Measurements from ENCODE around the gene PPRC1.

The PPRC1 gene, protein sequence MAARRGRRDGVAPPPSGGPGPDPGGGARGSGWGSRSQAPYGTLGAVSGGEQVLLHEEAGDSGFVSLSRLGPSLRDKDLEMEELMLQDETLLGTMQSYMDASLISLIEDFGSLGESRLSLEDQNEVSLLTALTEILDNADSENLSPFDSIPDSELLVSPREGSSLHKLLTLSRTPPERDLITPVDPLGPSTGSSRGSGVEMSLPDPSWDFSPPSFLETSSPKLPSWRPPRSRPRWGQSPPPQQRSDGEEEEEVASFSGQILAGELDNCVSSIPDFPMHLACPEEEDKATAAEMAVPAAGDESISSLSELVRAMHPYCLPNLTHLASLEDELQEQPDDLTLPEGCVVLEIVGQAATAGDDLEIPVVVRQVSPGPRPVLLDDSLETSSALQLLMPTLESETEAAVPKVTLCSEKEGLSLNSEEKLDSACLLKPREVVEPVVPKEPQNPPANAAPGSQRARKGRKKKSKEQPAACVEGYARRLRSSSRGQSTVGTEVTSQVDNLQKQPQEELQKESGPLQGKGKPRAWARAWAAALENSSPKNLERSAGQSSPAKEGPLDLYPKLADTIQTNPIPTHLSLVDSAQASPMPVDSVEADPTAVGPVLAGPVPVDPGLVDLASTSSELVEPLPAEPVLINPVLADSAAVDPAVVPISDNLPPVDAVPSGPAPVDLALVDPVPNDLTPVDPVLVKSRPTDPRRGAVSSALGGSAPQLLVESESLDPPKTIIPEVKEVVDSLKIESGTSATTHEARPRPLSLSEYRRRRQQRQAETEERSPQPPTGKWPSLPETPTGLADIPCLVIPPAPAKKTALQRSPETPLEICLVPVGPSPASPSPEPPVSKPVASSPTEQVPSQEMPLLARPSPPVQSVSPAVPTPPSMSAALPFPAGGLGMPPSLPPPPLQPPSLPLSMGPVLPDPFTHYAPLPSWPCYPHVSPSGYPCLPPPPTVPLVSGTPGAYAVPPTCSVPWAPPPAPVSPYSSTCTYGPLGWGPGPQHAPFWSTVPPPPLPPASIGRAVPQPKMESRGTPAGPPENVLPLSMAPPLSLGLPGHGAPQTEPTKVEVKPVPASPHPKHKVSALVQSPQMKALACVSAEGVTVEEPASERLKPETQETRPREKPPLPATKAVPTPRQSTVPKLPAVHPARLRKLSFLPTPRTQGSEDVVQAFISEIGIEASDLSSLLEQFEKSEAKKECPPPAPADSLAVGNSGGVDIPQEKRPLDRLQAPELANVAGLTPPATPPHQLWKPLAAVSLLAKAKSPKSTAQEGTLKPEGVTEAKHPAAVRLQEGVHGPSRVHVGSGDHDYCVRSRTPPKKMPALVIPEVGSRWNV (N-terminal part only)

DNA sequence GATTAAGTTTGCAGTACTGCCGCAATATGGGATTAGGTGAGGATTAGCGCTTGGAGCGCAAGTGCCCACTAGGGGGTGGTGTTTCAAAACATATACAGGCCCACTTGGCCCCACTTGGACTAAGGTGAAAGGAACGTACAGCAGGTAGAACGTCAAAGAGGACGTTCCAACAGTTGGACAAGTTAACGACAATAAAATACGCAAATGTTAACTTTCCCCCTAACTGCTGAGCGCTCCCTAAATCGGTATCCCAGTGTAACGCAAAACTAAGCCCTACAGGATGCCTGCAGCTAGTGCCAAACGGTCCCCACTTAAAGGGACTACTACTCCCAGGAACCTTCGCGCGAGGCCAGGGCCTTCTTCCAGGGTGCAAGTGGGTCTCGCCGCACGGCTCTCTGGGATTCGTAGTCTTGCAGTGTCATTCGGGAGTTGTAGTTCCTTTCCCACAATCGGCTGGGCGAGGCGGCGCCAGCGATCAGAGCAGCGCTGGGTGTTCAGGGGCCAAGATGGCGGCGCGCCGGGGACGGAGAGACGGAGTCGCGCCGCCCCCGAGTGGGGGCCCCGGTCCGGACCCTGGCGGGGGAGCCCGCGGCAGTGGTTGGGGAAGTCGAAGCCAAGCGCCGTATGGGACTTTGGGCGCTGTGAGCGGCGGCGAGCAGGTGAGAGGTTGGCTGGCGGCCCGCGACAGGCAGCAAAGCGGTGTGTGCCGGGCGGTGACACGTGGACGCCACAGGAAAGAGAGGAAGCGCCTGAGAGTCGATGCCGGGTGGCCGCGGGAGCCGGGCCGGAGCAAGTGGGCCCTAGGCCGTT, at the start of gene PPRC1:
Gene PPRC1, plus strand, starts transcription at position 478 of the 810 bp plus-strand sequence. Its CDS starts 29 bp downstream, at position 507.
- DNase-seq, result peak; percentile 95

DNA sequence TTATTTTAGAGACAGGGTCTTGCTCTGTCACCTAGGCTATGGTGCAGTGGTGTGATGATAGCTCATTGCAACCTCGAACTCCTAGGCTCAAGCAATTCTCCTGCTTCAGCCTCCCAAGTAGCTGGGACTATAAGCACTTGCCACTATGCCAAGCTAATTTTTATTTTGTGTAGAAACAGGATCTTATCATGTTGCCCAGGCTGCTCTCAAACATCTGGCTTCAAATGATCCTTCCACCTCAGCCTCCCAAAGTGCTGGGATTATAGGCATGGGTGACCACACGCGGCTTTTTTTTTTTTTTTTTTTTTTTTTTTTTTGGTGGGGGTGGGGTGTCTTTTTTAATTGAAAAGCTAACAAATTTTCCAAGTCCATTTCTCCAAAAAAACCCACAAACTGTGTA, 49.3 kb upstream of the PPRC1 start:
- no peak for DNase-seq

DNA sequence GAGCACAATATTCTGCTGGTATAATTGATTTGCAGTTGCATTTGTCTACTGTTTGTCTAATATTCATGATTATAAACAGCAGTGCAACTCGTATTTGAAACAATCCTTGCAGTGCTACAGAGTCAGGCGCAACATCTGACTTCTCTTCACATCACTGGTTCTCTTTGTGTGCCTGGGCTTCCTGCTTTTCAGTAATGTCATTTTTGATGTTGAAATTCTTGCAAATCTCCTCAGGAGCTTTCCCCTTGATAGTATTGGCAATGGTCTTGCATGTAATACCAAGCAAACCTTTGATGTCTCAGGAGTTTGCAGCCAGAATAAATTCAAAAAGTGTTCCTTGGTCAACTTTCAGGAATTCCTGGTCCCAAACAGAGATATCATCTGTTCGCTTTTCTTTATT, 47.5 kb upstream of the PPRC1 start:
- no peak for DNase-seq

DNA sequence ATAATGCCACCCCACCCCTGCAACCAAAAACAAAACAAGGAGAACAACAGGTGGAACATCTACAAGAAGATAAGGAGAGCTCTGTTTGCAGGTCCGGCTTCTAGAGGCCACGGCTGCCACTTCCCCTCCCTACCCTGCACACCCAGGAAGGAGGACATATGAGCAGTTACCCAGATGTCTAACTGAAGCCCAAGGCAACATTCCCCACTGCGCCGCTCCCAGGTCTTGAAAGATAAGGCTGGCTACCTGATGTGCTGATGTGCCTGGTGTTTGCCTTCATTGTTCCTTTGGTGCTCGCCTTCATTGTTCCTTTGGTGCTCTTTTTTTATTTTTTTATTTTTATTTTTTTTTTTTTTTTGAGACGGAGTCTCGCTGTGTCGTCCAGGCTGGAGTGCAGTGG, 46.6 kb upstream of the PPRC1 start:
- no peak for DNase-seq

DNA sequence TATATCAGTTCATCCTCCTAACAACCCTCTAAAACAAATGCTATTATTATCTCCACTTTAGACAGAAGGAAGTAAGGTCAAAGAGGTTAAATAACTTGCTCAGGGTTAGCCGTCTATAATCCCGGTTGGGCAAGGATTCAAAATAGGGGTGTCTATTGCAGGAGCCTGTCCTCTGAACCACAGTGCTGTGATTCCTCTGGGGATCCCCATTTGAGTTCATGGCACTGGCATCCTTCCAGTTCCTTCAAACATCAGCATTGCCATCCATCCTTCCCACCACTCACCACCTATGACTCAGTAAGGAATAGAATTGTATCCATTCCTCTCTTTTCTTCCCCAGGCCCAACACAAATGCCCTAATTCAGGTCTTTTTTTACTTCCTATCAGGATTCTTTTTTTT, 42.1 kb upstream of the PPRC1 start:
- no peak for DNase-seq

DNA sequence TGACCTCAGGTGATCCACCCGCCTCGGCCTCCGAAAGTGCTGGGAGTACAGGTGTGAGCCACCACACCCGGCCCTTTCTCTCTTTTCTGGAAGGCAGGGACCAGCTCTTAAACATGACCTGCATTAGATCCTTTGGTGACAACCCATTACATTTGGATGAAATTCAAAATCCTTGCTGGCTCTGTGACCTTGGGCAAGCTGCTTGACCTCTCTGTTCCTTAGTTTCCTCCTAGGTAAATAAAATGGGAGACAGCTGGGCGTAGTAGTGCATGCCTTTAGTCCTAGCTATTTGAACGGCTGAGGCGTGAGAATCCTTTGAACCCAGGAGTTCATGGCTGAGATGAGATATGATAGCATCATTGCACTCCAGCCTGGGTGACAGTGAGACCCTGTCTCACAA, 36.4 kb upstream of the PPRC1 start:
- no peak for DNase-seq

DNA sequence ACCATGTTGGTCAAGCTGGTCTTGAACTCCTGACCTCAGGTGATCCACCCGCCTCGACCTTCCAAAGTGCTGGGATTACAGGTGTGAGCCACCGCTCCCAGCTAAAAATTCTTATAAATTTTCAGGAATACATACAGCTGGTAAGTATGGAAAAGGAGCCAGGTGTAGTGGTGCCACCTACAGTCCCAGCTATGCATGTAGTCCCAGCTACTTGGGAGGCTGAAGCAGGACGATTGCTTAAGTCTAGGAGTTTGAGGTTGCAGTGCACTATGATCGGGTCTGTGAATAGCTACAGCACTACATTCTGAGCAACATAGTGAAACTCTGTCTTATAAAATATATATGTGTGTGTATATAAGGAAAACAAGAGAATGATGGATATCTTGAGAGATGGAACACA, 31.7 kb upstream of the PPRC1 start:
- no peak for DNase-seq

DNA sequence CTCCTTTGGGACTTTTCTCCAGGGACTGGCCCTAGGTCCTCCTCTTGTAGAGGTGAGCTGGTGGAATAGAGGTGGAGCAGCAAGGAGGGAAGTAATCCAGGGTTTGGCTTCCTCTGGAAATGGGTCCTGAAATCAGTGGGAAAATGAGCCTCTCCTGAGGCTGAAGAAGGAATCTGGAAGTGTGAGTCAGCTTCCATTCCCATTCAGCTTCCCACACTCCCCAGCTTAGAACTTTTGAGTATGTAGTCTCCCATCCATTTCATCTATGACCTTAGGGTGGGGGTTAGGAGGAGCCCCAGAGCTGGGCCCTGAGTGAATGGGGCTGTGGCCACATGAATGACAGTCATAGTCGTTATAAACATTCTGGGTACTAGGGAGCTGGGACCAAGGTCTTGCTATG, 30.4 kb upstream of the PPRC1 start:
- DNase-seq, result no peak

DNA sequence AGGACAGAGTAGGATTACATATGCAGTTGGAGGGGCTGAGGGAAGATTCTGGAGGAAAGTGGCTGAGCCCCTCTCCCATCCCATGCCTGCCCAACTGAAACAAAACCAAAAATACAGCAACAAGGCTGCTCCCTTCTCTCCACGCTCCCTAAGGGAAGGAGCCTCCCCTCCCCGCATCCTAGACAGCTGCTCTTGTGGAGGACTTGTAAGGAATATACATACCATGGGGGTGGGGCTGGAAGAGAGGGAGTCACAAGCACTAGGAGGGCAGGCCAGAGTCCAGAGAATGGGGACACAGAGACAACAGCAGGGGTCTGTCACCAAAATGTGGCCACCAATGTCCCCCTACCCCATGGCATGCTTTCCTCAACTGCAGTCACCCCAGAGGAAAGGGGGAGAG, 25.8 kb upstream of the PPRC1 start:
- DNase-seq, result no peak

DNA sequence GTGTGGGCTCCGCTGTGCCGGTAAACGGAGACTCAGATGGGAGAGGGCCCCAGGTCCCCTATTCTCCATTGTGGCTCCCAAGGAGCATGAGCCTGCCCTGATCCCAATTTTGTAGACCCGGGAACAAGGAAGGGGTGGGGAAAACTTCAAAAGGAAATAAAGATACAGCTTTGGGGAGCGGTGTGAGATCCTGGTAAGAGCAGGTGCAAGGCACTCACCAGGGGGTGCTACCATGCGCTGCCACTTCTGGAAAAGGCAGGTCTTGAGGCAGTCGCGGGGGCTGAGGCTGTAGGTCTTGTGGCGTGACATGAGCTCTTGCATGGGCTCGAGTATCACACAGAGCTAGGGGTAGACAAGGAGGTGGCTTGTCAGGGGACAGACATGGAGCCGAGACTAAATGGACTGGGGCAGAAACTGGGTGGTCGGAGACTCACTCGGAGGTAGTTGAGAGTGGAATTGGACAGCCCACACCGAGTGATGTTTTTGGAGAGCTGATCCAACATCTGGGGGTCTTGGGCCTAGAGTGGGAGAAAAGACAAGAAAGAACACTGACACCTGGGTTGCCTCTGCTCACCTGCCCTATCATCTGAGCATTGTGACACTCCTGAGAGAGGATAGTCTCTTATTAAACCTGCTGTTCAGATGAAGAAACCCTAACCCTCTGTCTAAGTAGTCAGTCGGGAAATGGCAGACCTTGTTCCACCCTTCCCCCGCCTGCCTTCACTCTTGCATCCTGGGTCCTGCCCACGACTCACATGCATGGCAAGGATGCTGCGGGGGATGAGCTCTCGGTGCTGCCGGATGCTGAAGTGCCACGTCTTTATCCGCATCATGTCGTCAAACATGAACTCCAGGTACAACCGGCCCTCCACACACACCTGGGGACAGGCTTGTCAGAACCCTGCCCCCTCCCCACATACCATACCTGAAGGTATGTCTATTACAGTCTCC, 23.4 kb upstream of the PPRC1 start:
- no peak for DNase-seq

DNA sequence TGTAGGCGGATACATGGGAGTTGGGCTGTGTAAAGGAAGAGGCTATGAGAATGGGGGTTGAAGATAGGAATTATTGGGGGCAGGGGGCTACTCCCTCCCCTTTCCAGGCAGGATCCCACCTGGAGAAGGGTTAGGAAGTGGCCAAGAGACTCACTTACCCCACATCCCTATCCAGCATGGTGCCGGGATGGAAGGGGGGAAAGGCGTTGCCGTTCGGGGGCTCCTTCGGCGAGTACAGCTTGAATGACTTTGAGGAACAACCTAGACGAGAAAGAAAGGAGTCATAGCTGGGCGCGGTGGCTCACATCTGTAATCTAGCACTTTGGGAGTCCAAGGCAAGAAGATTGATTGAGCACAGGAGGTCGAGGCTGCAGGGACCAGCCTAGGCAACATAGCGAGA, 21.6 kb upstream of the PPRC1 start:
- DNase-seq, result no peak

DNA sequence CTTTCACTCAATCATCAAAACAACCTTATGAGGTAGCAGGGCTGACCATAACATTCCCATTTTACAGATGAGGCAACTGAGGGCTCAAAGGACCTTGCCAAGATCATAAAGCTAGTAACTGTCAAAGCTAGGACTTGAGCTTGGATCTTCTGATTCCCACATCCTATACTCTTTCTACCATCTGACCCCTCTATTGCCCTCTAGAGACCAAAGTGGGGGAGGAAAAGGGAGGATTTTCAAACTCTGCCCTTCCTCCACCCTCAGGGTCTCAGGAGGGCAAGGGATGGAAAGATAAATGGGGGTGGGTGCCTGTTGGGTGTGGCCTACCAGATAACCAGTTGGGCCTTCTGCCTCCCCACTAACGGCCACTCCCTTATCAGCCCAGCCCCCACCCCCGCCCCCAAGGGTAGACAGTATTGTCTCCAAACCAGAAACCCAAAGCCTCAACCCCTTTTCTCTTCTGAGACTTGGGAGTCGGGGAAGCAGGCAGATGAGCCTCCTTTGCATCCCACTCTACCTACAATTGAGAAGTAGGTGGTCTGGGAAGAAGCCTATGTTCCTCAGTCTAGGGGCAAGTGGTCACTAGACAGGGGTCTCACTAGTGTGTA, 20.5 kb upstream of the PPRC1 start:
- DNase-seq, result no peak

DNA sequence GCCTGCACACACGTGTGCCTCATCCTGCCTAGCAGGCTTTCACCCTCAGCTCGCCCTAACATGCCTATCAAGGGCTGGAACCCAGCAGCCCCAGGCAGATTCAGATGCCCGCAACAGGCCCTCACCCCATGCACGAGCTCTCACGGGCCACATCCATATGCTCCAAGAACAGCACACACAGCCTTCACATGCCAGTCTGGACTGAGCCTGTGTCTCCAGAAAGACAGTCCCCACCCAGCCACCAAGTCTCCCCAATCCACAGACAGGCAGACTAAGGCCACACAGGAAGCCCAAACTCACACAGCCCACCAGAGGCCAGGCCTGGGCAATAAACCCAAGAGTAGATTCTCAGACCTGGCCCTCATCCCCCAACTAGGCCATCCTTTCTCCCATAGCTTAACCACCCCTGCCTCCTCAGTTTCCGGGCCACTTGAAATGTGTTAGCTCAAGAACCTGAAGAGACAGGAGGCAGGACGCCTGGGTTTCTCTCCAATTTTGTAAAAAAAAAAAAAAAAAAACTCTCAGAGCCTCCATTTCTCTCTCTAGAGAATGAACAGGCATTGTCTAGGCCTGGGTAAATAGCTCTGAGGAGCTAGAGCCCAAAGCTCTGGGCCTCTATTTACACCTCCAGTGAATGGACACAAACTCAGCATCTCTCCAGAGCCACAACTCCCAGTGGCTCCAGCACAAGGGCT, 19.4 kb upstream of the PPRC1 start:
- no peak for DNase-seq

DNA sequence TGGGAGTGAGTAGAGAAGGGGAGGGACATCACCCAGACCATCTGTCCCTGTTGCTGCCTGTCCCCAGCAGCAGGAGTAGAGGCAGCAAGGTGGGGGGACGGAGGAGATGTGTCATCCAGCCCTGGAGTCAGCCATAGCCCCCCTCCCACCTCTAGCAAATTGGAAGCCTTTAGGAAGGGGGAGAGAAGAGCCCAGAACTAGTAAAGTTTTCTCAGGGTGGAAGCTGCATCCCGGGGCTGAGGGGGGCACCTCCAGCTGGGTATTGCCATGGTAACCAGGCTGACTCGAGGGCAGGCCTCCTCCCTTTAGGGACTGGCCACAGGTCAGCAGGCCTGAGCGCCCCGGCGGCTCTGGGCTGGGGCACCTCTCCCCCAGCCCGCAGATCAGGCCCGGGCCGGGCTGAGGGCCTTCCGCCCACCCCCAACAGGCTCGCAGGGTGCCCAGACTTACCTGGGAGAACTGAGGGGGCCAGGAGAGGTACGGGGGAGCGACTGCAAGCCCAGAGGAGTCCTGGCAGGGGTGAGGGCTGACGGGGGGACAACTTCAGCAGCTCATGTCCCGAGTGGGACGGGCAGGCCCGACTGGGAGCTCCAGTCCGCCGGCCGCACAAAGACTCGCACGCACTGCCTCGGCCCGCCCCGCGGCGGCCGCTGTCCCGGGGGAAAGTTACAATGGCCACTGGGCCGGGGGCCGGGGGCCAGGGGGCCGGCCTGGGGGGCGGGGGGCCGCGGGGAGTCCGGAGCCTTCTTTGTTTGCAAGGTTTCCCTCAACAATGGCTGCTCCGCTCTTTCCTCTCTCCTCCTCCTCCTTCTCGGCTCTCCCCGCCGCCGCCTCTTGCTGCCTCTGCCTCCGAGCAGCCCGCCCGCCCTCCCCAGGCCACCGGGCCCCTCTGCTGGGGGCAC, 18.6 kb upstream of the PPRC1 start:
- peak; percentile 17 for DNase-seq

DNA sequence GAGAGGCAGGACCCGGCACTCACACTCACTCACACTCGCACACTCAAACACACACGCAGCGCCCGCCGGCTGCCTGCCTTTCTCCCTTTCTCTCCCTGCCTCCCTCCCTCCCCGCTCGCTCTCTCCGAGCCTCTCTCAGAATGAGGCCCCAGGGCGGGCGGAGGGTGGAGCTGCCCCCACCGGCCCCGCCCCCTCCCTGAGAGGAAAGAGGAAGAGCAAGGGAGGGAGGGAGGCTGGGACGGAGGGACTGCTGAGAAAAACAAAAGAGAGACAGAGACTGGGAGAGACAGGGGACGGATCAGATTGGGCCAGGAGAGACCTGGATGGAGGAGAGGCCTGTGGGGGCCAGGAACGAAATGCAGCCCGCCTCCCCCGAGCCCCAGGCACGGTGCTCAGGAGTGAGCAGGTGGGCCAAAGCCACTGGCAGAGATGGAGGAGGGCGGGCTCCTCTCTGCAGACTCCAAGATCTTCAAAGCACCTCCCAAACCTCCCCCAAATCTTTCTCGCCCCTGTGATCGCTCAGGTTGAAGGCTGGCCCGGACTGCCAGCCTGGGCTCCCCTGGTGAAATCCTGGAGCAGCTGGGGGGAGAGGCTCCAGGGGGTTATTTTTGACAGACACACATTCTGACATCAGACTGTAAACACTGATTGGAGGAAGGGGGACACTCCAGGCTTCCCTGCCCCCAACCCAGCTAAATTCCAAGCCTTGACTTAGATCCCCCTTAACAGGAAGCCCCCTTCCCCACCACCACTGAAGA, 17.8 kb upstream of the PPRC1 start:
- DNase-seq, result peak; percentile 89

DNA sequence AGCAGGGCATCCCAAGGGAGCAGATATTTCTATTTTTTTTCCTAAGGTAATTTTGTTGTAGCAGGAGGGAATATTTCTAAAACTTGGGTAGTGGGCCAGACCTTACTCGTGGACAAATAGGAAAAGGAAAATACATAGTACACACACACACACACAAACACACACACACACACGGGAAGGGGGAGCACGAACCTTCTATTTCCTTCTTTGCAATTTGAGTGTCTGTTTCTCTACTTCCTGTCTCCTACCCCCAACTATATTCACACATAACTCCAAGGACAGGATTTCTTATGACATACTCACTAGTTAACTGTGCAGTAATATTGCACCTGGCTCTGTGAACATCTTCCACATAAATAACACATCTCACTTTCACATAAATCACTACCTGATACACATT, 17.1 kb upstream of the PPRC1 start:
- no peak for DNase-seq

DNA sequence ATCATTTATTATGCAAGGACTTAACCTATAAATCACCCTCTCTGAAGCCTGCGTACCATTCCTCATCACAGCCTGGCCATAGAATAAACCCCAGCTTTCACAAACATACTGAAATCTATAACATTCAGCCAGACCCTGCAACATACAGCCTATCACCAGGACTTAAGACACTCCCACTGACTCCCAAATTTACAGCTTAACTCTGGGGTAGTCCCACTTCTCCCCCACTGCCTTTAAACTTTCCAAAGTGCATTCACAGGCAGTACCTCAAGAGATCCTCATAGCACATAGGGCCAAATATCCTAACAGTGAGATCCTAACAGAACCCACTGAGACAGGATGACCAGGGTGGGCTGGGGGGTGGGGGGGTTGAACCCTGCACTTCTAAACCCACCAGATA, 16.2 kb upstream of the PPRC1 start:
- DNase-seq, result no peak
